BJ (cell line): ENCODE measurements around the gene RTP2. TPM values are rescaled to one million over a fixed set of nuclear protein-coding genes. Genes with fewer than 3 reads are reported as not detected.

Source experiments
- CTCF ChIA-PET: fragments of 350-600 bp; formaldehyde crosslinking; extraction: SDS; loops from one replicate; lab custom pipeline; 2021; ENCODE audit warnings: antibody characterized with exemption, inconsistent platforms; lab: Yijun Ruan, JAX
- POLR2A ChIA-PET: fragments of 300-600 bp; sonication (Branson Sonifier 250); formaldehyde crosslinking; extraction: SDS; loops from one replicate; lab custom pipeline; 2021; ENCODE audit warnings: antibody characterized with exemption; lab: Charles Lee
- DNase-seq: peaks from one replicate; pipeline ENCODE4 v3.0.0-alpha.2; 2011; ENCODE audit warnings: low read depth
- H3K27me3 ChIP-seq: 2 replicates; pipeline ENCODE4 v1.6.0; 2011; ENCODE audit warnings: low read length; ENCODE audit not compliant: control insufficient read depth, insufficient read depth
- H3K36me3 ChIP-seq: 2 replicates; pipeline ENCODE4 v1.5.1; 2011; ENCODE audit warnings: low read length; ENCODE audit not compliant: control insufficient read depth, insufficient read depth
- H3K4me3 ChIP-seq: 2 replicates; pipeline ENCODE4 v1.5.1; 2011; ENCODE audit warnings: low read depth, mild to moderate bottlenecking, control low read depth, low read length
- polyA plus RNA-seq: library from polyadenylated mRNA; depleted of rRNA; stranded (reverse); fragments of >200 nt; gene quantifications from 2 replicates; pipeline ENCODE4 v1.2.3, GENCODE V29; 2011
- TF ChIP-seq, protein P1 (sequence below): IDR thresholded peaks from 2 replicates; pipeline ENCODE4 v1.5.1; 2011; ENCODE audit warnings: low read depth, mild to moderate bottlenecking, control low read depth, inconsistent platforms, low read length, moderate library complexity; ENCODE audit not compliant: insufficient read depth

The RTP2 gene
- polyA plus RNA-seq, 1 experiment: not detected

DNA sequence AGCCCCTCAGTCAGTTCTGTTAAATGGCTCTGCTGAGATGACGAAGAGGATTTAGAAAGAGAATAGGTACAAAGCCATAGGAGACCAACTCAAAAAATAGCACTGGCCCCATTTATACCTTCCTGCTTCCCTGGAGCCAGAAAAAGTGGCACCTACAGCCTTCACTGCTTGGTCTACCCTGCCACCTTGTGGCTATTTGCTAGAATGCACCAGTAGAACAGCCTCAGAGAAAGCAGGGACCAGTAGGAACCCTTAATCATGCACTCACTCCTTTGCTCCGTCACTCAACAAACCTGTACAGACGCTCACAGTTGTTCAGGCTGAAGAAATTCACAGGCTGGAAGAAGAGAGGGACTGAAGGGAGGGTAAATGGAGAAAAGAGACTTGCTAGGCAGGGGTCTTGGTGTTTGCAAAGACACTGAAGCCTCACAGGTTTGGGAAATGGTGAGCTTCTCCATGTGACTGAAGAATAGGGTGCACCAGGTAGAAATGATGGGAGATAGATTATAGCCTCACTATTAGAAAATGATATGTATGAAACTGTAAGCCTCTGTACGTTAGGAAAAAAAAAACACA is 12.1 kb upstream of the RTP2 start:
- CTCF ChIA-PET: interaction anchor here (0.6 to 11.7 kb wide), 18 partner anchors 12 to 1101 kb away, joined by 3 to 118 read pairs (median 5); partner anchors contain the start of genes RPL39L and RTP2
- TF ChIP-seq, protein P1, sequence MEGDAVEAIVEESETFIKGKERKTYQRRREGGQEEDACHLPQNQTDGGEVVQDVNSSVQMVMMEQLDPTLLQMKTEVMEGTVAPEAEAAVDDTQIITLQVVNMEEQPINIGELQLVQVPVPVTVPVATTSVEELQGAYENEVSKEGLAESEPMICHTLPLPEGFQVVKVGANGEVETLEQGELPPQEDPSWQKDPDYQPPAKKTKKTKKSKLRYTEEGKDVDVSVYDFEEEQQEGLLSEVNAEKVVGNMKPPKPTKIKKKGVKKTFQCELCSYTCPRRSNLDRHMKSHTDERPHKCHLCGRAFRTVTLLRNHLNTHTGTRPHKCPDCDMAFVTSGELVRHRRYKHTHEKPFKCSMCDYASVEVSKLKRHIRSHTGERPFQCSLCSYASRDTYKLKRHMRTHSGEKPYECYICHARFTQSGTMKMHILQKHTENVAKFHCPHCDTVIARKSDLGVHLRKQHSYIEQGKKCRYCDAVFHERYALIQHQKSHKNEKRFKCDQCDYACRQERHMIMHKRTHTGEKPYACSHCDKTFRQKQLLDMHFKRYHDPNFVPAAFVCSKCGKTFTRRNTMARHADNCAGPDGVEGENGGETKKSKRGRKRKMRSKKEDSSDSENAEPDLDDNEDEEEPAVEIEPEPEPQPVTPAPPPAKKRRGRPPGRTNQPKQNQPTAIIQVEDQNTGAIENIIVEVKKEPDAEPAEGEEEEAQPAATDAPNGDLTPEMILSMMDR: peak; percentile 87
- DNase-seq: no peak

DNA sequence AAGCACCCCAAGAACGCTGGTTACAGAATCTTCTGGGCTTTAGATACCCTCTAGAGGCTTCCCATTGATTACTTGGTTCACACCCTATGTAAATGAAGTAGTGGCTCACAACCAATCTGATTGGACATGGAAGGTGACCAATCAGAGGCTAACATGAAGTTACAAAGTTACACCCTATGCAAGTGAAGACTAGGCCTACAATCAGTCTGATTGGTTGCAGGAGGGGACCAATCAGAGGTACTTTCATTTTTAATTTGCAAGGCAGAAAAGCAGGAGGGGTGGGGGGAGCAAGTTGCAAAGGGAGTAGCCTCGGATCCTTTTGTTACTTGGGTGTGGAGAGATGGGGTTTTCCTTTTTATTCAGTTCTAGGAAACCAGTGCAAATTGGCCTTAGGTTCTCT is 11.1 kb upstream of the RTP2 start:
- Histone ChIP-seq H3K36me3 (no peaks in the 10 kb centered on the region), H3K4me3 (no peak overlapping the region), H3K27me3 (no peaks in the 10 kb centered on the region; the same call in 1 of the 2 replicates)
- TF ChIP-seq, protein P1: no peak
- DNase-seq: no peak
- ChIA-PET CTCF (interaction anchor here (0.6 to 11.7 kb wide), 12 partner anchors 11 to 574 kb away, joined by 3 to 118 read pairs (median 6); partner anchors contain the start of genes RPL39L and RTP2), POLR2A (no interaction called here)

More for the DNA sequence above, 12.1 kb upstream of the RTP2 start:
- Histone ChIP-seq H3K27me3 (no peaks in the 10 kb centered on the region; the same call in 1 of the 2 replicates), H3K36me3 (no peaks in the 10 kb centered on the region), H3K4me3 (no peak overlapping the region)
- POLR2A ChIA-PET: no interaction called here

DNA sequence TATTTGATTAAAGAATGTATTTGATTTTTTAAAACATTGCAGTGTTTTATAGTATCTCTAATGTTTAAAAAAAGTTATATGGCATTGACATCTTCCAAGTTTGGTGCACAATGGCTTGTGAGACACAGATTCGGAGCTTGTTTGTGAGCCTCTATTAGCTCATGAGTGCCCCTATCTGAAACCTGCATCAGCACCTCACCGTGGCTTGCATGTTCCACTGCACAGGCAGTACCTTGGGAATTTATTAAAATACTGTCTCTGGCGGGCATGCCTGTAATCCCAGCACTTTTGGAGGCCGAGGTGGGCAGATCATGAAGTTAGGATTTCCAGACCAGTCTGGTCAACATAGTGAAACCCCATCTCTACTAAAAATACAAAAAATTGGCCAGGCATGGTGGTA is 6.8 kb upstream of the RTP2 start:
- DNase-seq: no peak
- Histone ChIP-seq H3K36me3 (no peaks in the 10 kb centered on the region), H3K27me3 (no peaks in the 10 kb centered on the region; the same call in 1 of the 2 replicates), H3K4me3 (no peak overlapping the region)
- TF ChIP-seq, protein P1: 0 out of 2 replicates have a peak, but pooled peaks have one; percentile 9
- ChIA-PET CTCF (interaction anchor here (0.8 to 1.9 kb wide), 5 partner anchors 9 to 1094 kb away, joined by 3 to 5 read pairs (median 3); no protein-coding TSS in a partner anchor), POLR2A (no interaction called here)

DNA sequence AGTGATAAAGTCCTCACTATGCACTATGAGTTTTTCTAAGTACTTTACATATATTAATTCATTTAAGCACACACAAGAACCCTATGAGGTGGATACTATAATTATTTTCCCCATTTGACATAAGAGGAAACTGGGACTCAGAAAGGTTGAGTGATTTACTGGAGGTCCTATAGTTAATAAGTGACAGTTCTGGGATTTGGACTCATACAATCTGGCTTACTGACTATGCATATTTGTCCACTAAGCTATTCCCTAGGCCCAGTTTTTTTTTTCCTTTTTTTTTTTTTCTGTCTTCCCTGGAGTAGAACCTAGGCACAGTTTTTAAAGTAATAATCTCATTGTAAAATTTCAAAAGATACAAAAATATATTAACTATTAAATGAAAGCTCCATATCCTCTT is 6.3 kb upstream of the RTP2 start:
- ChIA-PET POLR2A (no interaction called here), CTCF (interaction anchor here (0.8 to 1.9 kb wide), 4 partner anchors 9 to 1094 kb away, joined by 3 to 5 read pairs (median 3); no protein-coding TSS in a partner anchor)
- DNase-seq: no peak
- Histone ChIP-seq H3K4me3 (no peak overlapping the region), H3K27me3 (no peaks in the 10 kb centered on the region; the same call in 1 of the 2 replicates), H3K36me3 (no peaks in the 10 kb centered on the region)
- TF ChIP-seq, protein P1: no peak

DNA sequence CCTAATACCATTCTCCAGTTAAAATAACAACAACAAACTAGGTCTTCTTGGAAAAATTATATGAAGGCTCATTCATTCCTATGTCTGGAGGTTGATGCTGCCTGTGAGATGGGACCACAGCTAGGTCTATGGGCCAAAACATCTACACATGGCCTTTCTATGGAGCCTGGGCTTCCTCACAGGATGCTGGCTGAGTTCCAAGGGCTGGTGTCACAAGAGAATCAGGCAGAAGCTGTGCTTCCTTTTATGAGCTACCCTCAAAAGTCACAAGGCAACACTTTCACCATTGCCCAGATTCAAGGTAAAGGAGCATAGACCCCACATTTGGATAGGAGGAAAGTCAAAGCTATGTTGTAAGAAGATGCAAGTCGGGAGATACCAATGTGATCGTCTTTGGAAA is 4.6 kb upstream of the RTP2 start:
- ChIA-PET CTCF (interaction anchor here (1.5 kb wide), 1 partner anchor 27 kb away, joined by 4 read pairs; no protein-coding TSS in a partner anchor), POLR2A (no interaction called here)
- Histone ChIP-seq H3K27me3 (no peaks in the 10 kb centered on the region; the same call in 1 of the 2 replicates), H3K4me3 (no peak overlapping the region), H3K36me3 (no peaks in the 10 kb centered on the region)
- TF ChIP-seq, protein P1: no peak
- no peak for DNase-seq
